Fibroblast of mammary gland (primary cell): ENCODE measurements around the gene CEP162.
"Not testable (repeated sequence)": the region's sequence is repeated elsewhere in the genome, so short reads cannot be mapped to it uniquely, and the experiment has no call there.

ENCODE experiments used
- DNase-seq: peaks from one replicate; pipeline ENCODE4 v3.0.0-alpha.2; 2010; ENCODE audit warnings: low read depth
- H3K4me3 ChIP-seq: 2 replicates; pipeline ENCODE4 v1.5.1; 2011; ENCODE audit warnings: low read depth, mild to moderate bottlenecking, low read length, moderate library complexity; ENCODE audit not compliant: control insufficient read depth
- TF ChIP-seq, protein P1 (sequence below): conservative IDR thresholded peaks from 2 replicates; pipeline ENCODE4 v1.5.1; 2011; ENCODE audit warnings: low read depth, low read length, inconsistent platforms; ENCODE audit not compliant: control insufficient read depth, insufficient read depth

CEP162 gene

DNA sequence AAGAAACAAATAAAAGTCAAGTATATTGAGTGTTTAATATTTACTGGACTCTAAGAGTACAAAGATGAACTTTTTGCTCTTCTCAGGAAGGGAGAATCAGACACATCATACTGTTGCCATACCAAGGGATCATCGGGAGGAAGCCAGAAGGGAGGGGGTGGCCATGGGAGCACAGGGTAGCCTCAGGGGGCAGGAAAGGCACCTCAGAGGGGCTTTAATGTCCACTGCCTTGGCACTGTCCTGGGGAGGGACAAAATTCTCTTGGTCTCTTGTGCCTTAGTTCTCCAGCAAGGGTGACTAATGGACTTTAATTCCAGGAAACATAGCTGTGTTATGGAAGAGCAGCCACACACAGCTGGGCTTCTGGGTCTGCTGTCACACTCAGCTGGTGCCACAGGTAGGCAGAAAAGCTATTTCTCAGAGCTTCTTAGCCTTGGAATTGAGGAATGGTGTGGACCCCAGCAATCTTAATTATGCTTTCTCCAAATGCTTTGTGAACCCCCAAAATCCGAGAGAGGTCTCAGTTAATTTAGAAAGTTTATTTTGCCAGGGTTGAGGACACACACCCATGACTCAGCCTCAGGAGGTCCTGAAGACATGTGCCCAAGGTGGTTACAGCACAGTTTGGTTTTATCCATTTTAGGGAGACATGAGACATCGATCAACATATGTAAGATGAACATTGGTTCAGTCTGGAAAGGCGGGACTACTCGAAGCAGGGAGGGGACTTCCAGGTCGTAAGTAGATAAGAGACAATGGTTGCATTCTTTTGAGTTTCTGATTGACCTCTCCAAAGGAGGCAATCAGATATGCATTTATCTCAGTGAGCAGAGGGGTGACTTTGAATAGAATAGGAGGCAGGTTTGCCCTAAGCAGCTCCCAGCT lies 140.7 kb downstream of the CEP162 start:
- TF ChIP-seq, protein P1, sequence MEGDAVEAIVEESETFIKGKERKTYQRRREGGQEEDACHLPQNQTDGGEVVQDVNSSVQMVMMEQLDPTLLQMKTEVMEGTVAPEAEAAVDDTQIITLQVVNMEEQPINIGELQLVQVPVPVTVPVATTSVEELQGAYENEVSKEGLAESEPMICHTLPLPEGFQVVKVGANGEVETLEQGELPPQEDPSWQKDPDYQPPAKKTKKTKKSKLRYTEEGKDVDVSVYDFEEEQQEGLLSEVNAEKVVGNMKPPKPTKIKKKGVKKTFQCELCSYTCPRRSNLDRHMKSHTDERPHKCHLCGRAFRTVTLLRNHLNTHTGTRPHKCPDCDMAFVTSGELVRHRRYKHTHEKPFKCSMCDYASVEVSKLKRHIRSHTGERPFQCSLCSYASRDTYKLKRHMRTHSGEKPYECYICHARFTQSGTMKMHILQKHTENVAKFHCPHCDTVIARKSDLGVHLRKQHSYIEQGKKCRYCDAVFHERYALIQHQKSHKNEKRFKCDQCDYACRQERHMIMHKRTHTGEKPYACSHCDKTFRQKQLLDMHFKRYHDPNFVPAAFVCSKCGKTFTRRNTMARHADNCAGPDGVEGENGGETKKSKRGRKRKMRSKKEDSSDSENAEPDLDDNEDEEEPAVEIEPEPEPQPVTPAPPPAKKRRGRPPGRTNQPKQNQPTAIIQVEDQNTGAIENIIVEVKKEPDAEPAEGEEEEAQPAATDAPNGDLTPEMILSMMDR = no peak
- H3K4me3 ChIP-seq = no peak overlapping the region
- no peak for DNase-seq

GRCh38 chr6:84086056-84086455 lies 141.4 kb downstream of the CEP162 start:
- no peak overlapping the region for H3K4me3 ChIP-seq
- no peak for DNase-seq
- TF ChIP-seq, protein P1 = no peak

GRCh38 chr6:84084705-84085104 lies 142.7 kb downstream of the CEP162 start:
- H3K4me3 ChIP-seq, DNase-seq: not testable (repeated sequence)

- TF ChIP-seq, protein P1 = no peak
- DNase-seq = no peak
- no peak overlapping the region for H3K4me3 ChIP-seq
These were observed 144.7 kb downstream of the CEP162 start for GRCh38 chr6:84082689-84083265.

DNA sequence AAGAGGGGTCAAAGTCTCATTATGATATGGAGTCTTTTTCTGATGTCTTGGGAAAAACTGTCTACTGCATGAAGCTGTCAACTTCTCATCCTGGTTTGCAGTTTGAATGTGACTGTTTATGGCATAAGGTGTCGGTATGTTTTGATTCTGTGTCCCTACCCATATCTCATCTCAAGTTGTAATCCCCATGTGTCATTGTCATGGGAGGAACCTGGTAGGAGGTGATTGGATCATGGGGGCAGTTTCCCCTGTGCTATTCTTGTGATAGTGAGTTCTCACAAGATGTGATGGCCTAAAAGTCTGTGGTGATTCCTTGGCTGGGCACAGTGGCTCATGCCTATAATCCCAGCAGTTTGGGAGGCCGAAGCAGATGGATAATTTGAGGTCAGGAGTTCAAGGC lies 146.2 kb downstream of the CEP162 start:
- TF ChIP-seq, protein P1 = no peak
- no peak for DNase-seq

GRCh38 chr6:84078335-84078734 lies 149.1 kb downstream of the CEP162 start:
- no peak overlapping the region for H3K4me3 ChIP-seq
- no peak for DNase-seq
- TF ChIP-seq, protein P1 = no peak

More for the DNA sequence above, 146.2 kb downstream of the CEP162 start:
- H3K4me3 ChIP-seq = no peak overlapping the region

DNA sequence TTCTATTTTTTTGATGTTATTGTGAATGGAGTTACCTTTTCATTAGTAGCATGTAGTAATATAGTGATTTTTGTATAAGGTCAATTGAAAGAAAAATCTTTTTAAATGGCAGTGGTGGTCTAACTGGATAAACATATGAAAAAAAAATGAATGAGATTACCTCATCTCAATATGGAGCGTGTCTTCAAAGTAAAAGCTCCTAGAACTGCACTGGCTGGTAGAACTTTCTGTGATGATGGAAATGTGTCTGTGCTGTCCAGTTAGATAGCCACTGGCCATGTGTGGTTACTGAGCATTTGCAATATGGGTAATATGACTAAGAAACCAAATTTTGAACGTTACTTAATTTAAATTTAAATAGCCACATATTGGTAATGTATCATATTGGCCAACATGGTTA lies 149.8 kb downstream of the CEP162 start:
- TF ChIP-seq, protein P1 = no peak
- DNase-seq = no peak

More for the DNA sequence above, 149.8 kb downstream of the CEP162 start:
- no peak overlapping the region for H3K4me3 ChIP-seq
